HL-60 (cell line): Measurements from ENCODE around the gene ARL6IP5.

Source experiments
- DNase-seq, 2 experiments: peaks; one replicate each; pipeline ENCODE4 v3.0.0-alpha.2; 2010 to 2020; ENCODE audit warnings: low read depth in 1 of 2, low spot score in 1 of 2
- H3K27ac ChIP-seq: fragments of 250-450 bp; sonication (Bioruptor Pico); replicated peaks from 2 replicates; pipeline ENCODE4 v1.5.1; 2020; ENCODE audit warnings: mild to moderate bottlenecking, moderate library complexity
- H3K27me3 ChIP-seq: fragments of 250-450 bp; sonication (Bioruptor Pico); 2 replicates; pipeline ENCODE4 v1.5.1; 2021; ENCODE audit warnings: mild to moderate bottlenecking, moderate library complexity; ENCODE audit not compliant: insufficient read depth, poor library complexity, severe bottlenecking
- H3K4me3 ChIP-seq: replicated peaks from 2 replicates; pipeline ENCODE4 v1.5.1; 2011; ENCODE audit warnings: mild to moderate bottlenecking, control low read depth, low read length; ENCODE audit not compliant: insufficient read depth
- CTCF ChIP-seq: IDR thresholded peaks from one replicate; pipeline ENCODE4 v1.5.1; 2011; ENCODE audit warnings: low read length, control low read depth, inconsistent platforms; ENCODE audit not compliant: insufficient read depth
- GABPA ChIP-seq: IDR thresholded peaks from 2 replicates; pipeline ENCODE4 v1.6.1; 2012; ENCODE audit warnings: low read depth
- POLR2AphosphoS5 ChIP-seq: IDR thresholded peaks from 2 replicates; pipeline ENCODE4 v1.6.1; 2012; ENCODE audit warnings: low read depth
- REST ChIP-seq: IDR thresholded peaks from 2 replicates; pipeline ENCODE4 v1.6.1; 2012; ENCODE audit warnings: low read depth; ENCODE audit not compliant: insufficient replicate concordance
- SPI1 ChIP-seq: IDR thresholded peaks from 2 replicates; pipeline ENCODE4 v1.6.1; 2012; ENCODE audit warnings: low read depth, mild to moderate bottlenecking, borderline replicate concordance

ARL6IP5 gene

GRCh38 chr3:69066121-69066520 is 18.6 kb upstream of the ARL6IP5 start:
- no peak for TF ChIP-seq REST
- TF ChIP-seq SPI1: no peak
- no peak for TF ChIP-seq CTCF
- no peak for TF ChIP-seq GABPA
- TF ChIP-seq POLR2AphosphoS5: no peak
- Histone ChIP-seq H3K27ac (no peak overlapping the region), H3K27me3 (no peaks in the 10 kb centered on the region), H3K4me3 (no peak overlapping the region)
- DNase-seq: no peak

- Histone ChIP-seq H3K4me3 (no peak overlapping the region), H3K27me3 (no peaks in the 10 kb centered on the region), H3K27ac (no peak overlapping the region)
- no peak for TF ChIP-seq GABPA
- no peak for TF ChIP-seq REST
- no peak for TF ChIP-seq POLR2AphosphoS5
- TF ChIP-seq CTCF: no peak
- no peak for TF ChIP-seq SPI1
- DNase-seq: no peak
Observed at GRCh38 chr3:69072928-69073327, 11.8 kb upstream of the ARL6IP5 start.

- peak overlapping the region; percentile 78 for H3K4me3 ChIP-seq
- DNase-seq: peak in 1 of 2 experiments; percentile 18
- no peaks in the 10 kb centered on the region for H3K27me3 ChIP-seq
- no peak for TF ChIP-seq CTCF
- H3K27ac ChIP-seq: peak overlapping the region; percentile 64
Observed at GRCh38 chr3:69079269-69080159, 5.2 kb upstream of the ARL6IP5 start.
